HL-60/S4 treated with phorbol 12-myristate 13-acetate at 8.2 ng/mL for 4 days and 3 days (cell line): ENCODE measurements around the gene ENTPD3.

Source experiments
- in situ Hi-C: fragments of 300-500 bp; cut with MboI; formaldehyde crosslinking; loops from 2 replicates; pipeline ENCODE4 v1.15.0; 2022; ENCODE audit warnings: low sequenced_read_pairs

ENTPD3 gene, protein sequence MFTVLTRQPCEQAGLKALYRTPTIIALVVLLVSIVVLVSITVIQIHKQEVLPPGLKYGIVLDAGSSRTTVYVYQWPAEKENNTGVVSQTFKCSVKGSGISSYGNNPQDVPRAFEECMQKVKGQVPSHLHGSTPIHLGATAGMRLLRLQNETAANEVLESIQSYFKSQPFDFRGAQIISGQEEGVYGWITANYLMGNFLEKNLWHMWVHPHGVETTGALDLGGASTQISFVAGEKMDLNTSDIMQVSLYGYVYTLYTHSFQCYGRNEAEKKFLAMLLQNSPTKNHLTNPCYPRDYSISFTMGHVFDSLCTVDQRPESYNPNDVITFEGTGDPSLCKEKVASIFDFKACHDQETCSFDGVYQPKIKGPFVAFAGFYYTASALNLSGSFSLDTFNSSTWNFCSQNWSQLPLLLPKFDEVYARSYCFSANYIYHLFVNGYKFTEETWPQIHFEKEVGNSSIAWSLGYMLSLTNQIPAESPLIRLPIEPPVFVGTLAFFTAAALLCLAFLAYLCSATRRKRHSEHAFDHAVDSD

DNA sequence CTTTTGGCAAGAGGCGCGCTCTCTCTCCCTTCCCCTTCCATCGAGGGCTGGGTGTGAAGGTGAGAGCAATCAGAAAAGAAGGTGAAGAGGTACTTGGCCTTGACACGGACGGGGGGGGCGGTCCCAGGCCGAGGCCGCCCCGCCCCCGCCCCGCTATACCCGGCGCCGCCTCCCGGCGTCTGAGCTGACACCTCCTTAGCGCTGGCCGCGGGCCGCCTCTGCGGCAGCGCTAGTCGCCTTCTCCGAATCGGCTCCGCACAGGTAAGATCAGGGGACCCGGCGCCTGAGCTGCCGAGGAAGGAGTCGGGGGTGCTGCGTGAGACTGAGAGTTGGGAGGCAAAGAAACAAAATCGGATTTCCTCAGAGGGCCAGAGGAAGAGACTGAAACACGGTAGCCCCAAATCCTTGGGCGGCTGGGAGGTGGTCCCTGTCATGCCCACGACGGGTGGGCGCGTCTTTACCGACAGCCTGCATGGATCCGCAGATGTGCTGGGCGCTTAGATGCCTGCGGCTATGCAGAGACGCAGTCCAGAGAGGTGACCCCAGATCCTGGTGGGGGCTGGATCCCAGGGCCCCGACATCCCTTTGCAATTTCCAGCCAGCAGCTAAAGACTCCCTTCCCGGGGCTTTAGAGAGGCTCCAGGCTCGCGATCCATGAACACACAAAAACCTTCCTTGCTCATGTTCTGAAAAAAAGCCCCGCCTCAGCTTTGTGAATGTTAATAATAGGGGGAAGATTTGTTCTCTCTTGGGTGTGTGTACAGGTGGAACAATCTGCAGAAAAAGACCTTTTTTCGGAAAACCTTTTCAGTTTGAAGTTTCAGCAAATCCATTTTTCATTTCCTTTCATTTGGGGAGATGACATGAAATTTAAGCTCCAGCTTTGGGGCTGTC, at the start of gene ENTPD3:
Gene ENTPD3, plus strand, starts transcription at position 184 of the 894 bp plus-strand sequence. CDS start 874 bp downstream, outside the sequence.
- in situ Hi-C loops, result no loop called here

DNA sequence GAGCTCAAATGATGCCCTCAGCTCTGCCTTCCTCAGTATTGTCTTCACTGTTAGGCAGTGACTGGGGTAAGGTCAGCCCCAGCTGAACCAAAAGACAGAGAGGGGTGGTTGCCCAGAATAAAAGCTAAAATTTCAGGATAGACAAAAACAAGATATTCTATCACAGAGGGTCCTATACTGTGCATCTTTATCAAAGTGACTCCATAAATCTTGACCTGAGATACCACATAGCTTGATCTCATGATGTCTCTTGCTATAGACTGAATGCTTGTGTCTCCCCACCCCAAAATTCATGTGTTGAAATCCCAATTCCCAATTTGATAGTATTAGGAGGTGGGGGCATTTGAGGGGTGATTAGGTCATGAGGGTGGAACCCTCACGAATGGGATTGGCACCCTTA, 47.1 kb upstream of the ENTPD3 start:
- in situ Hi-C loops, result no loop called here

DNA sequence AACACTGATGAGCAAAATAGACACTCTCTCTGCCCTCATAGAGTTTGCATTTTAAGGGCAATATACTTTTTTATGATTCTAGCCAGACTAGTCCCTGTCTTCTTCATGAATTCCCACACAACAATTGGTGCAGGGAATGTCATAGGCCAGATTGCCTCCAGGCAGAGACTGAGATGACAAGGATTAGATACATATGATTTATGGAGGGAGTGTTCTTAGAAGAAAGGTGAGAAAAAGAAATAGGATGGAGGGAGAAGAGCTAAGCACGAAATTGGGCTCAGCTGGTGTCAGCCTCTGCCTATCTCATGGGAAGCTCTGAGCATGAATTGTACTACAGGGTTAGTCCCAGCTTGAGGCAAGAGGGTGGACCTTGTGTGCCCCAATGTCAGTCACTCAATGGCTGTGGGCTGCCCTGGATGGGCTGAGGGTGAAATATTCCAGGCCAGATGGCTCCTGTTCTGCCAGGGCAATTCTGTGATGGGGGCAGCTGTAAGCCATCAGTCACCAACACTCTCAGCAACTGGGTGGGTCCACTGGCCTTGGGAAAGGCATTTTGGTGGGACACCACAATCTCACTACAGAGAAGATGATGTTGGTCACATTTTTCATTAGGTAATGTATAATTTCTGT, 46.3 kb upstream of the ENTPD3 start:
- in situ Hi-C loops, result no loop called here

DNA sequence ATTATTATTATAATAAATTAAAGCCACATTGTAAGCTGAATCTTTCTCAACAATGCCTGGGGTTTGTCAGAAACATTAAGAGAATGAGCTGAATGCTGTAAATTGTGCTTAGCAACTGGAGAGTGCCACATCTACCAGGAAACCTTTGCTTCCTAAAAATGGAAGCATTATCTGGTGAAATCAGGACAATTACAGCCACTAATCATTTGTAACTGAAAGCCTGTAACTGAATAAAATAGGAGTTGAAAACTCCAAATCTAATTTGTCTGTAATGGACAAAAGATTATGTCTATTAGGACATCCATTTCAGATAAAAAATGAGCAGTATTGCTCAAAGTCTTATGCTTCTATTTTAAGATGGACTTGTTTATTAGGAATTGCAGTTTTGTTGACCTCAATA, 45.3 kb upstream of the ENTPD3 start:
- in situ Hi-C loops, result no loop called here

DNA sequence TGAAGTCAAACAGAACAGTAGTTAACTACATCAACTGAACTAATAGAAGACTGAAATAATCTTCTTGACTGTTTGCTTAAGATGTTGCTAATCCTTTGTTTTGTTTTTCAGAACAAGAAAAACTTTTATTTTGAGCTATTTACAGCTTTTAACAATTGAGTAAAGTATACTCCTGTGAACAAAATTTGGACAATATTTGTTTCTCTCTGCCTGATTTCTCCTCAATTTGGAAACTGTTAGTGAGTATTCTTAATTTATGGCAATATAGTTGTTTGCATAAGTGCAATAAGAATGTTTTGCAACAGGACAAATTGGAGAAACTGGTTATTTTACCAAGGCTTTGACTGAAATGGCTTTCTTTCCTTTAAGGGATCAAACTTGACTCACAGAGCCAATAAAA, 36.5 kb upstream of the ENTPD3 start:
- in situ Hi-C loops, result no loop called here

DNA sequence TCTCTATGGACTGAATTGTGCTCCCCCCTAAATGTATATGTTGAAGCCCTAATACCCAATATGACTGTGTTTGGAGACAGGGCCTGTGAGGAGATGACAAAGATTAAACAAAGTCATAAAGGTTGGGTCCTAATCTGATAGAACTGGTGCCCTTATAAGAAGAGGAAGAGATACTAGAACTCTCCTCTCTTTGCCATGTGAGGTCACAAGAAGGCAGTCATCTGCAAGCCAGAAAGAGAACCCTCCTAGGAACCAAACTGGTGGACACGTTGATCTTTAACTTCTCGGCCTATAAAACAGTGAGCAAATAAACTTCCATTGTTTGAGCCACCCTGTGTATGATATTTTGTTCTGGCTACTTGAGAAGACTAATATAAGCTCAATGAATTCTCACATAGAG, 31.6 kb upstream of the ENTPD3 start:
- in situ Hi-C loops, result no loop called here

DNA sequence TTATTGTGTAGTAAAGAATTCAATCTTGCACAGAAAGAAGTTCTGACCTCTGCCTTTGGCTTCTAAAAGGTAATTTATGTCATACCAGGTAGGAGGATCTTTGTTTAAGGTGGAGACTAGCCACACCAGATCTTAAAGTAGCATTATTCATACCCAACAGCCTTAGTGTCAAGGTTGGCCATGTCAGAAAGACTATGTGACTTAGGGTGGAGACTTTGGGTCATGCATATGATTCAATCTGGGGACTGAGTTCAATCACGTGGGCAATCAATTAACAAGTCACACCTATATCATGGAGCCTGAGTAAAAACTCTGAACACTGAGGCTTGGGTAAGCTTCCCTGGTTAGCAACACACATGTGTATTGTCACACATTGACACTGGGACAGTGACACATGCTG, 28.5 kb upstream of the ENTPD3 start:
- in situ Hi-C loops, result no loop called here

DNA sequence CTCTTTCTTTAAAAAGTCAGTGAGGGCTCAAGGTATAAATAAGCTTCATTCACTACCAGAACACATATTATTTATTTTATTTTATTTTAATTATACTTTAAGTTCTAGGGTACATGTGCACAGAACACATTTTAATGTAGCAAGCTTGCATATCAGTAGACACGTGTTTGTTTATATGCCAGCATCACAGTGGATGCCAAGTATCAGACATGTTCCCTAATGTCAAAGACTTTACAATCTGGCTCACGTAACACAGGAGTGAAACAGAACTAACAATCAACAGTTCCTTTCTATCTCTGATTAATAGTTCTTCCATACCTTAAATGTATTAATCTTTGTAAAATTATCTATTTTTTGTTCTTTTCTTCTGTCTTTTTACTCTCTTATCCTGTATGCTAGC, 23.3 kb upstream of the ENTPD3 start:
- in situ Hi-C loops, result no loop called here

DNA sequence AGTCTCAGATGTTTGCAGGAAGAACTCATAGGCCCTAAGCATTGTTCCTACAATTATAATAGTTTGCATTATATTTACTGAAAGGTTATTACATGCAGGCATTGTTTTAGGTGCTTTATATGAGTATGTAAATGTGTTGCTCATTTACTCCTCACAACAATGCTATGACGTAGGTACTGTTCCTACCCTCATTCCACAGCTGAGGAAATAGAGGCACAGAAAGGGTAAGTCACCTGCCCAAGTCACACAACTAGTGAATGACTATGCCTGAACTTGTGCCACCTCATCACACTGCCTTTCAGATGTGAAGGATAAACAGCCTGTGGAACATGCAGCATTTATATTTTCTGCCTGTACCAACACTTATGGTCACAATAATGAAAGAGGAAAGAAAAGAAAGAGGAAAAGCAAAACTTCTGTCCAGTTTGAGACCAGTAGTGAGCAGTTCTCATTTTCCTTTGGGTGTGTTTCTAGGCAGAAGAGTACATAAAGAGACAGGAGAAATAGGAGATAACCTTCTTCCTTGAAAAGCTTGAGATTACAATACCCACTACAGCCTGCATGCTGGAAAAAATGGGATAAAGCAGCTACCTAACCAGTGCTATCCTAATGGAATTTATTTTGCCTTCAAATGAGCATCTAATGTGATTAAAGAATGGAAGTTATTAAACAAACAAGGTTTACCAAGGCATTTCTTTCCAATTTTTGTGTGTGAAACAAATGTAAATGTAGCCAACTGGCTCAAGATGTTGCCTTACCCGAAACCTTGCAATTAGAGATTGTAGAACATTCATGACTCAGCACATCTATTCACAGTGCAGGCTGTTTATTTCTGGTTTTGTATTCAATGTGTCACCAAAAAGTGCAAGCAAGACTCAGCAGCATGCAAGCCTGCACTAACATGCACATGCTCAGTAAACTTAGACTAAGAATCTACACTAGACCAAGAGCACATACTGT, 20.5 kb upstream of the ENTPD3 start:
- in situ Hi-C loops, result no loop called here

DNA sequence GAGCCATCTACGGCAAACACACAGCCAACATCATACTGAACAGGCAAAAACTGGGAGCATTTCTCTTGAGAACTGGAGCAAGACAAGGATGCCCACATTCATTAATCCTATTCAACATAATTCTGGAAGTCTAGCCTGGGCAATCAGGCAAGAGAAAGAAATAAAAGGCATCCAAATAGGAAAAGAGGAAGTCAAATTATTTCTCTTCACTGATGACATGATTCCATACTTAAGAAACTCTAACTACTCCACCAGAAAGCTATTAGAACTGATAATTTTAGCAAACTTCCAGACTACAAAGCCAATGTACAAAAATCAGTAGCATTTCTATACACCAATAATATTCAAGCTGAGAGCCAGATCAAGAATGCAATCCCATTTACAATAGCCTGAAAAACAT, 17.3 kb upstream of the ENTPD3 start:
- in situ Hi-C loops, result no loop called here

DNA sequence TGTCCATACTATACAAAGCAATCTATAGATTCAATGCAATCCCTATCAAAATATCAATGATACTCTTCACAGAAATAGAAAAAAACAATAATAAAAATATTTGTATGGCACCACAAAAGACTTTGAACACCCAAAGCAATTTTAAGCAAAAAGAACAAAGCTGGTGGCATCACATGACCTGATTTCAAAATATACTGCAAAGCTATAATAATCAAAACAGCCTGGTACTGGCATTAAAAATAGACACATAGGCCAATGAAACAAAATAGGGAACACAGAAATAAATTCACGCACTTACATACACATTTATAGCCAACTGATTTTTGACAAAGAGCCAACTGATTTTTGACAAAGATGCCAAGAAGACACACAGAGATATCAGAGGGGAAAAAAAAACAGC, 9.2 kb upstream of the ENTPD3 start:
- in situ Hi-C loops, result no loop called here

DNA sequence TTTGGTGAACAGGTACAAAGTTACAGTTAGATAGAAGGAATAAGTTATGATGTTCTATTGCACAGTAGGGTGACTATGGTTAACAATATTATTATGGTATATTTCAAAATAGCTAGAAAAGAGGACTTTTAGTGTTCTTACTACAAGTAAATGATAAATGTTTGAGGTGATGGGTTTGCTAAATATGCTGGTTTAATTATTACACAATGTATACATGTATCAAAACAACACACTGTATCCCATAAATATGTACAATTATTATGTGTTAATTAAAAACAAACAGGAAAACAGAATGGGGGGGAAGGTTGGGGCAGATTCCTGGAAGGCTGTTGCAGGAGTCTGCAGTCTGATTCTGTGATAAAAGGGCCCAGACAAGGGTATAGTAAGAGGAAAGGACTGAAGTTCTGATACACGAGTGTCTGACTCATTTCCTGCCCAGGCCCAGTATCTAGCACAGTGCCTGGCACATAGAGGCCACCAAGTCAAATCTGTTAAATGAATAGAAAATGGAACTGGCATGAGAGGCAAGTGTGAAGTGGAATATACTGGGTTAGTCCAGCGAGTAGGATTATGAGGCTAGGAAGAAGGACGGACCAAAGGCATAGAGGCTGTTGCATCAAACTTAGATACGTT, 7.2 kb upstream of the ENTPD3 start:
- in situ Hi-C loops, result no loop called here

DNA sequence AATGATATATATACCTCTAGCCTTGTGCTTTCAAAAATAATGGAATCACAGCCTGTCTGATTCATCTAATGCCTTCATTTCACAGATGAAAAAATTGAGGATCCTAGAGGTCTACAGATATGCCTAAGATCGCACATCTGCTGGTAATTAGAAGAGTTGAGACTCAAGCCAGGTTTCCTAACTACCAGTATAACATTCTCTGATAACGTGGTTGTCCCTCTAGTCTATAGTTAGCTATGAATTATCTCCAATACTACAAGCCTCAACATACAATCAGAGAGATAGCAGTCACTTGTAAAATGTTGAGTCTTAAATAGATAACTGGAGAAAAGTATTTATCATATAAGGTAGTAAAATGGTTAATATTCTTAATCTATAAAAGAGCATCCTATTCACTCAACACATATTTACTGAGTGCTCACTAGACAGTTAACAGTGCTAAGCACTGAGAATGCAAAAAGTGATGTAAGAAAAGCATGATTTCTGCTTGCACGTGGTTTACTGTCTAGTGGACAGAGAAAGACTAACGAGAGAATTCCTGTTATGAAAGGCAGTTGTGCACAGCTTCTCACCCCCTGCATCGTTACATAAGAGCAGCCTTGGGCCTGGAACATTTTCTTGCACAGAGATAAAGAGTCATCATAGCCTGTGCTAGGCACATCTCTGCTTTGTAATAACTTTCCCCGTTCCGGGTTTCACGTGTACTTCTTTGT, 4.9 kb upstream of the ENTPD3 start:
- in situ Hi-C loops, result no loop called here

DNA sequence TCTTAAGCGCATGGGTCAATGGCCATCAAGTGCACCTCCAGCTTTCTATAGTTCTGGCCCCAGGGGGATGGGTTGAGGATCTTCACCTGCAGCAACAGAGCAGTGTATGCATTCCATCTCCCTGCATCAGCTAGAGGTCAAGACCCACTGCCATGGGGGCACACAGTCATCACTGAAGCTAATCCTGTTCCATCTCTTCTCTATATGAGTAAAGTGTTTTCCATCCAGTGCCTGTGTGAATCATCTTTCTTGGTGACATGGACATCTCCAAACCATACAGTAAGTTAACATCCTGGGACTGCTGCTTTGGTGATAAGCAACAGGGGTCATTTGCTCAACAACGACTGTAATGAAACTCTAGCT, 4.4 kb upstream of the ENTPD3 start:
- in situ Hi-C loops, result no loop called here

DNA sequence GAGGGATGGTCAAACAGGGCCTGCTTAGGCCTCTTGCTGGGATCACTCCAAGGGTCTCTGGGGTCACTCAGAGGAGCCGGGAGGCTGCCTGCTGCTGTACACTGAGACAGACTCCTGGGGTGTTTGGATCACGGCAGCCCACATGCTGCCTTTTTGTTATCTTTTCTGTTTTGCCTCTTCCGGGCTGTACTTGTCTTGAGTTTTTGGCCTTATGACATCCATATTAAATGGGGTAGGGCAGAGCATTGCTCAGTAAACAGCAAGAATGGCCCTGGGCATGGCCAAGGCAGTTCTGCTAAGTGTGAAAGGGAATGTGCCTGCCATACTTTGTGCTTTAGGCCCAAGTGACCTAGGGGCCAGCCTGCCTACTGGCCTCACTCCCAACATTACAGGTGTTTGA, 771 bp upstream of the ENTPD3 start:
- in situ Hi-C loops, result no loop called here

DNA sequence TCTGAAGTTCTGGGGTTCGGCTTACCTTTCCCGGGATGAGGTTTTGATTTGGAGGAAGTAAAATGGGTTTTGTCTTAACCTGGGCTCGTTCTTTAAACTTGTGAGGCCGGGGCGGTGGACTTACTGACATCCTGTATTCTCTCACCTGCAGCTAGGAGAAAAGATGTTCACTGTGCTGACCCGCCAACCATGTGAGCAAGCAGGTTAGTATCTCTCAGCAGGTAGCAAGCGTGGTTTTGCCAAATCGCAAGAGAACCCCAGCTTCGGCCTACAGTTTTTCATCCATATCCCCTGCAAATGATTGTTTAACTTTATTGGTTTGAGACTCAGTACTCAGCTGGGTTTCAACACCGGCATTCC, 891 bp downstream of the ENTPD3 start:
- in situ Hi-C loops, result no loop called here

DNA sequence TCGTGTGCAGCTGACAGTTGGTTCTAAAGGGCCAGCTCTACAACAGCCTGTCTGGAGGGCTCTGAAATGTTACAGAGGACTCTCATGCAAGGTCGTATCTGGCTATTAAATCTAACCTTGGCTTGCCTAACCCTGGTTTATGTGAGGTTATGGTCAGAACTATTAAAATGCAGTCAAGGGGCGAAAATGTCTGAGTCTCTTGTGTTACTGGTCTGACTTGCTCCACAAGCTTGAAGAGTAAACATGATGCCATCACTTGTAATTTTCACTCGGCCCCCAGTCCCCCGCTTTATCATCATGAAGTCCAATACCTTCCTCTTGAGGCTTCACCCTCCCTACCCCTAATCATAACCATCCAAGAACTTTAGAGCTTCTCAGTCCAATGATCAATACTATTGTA, 9.4 kb downstream of the ENTPD3 start:
- in situ Hi-C loops, result no loop called here

DNA sequence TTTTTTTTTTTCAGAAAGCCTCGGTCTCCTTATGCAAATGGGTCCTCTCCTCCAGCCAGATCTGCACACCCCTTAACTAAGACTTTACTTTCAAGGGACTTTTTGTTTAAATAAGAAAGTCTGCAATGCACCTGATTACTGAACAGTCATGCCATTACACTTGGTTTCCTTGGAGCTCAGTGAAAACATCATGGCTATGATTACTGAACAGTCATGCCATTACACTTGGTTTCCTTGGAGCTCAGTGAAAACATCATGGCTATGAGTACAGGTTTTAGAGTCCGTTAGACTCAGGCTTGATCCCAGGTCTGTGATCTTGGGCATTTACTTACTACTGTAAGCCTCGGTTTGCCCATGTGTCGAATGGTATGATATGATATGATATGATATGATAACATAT, 10.1 kb downstream of the ENTPD3 start:
- in situ Hi-C loops, result no loop called here

DNA sequence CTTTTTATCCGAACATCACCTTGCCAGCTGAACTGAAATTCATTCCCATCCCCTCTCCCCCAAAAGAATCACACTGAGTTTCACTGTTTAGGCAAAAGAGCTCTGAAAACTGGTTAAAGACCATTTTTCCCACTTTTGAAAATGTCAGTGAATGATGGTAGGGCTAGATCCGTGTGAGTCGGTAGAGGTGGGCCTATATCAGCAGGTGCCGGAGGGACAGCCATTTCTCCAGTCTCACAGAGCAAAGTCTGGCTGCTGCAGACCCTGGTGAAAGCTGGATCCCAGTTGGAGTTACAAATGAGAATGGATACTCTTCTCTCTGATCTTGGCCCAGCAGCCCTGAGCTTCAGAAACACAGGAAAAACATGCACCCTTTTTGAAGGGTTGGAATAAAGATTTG, 10.9 kb downstream of the ENTPD3 start:
- in situ Hi-C loops, result no loop called here
